Activated T-helper 1 cell treated with anti-CD3 and anti-CD28 coated beads, Interleukin-12 subunit alpha, Interleukin-12 subunit beta, Interleukin-2, Interleukin-4 antibody, amounts not matched to agents 30 ng/mL and 10 ng/mL and 1 ng/mL, durations not matched to agents 14 hours and 24 hours and 36 hours (primary cell): ENCODE results near the gene ZNF716. TPM values are rescaled to one million over a fixed set of nuclear protein-coding genes. Genes with fewer than 3 reads are reported as not detected.
"Not testable (repeated sequence)": the region's sequence is repeated elsewhere in the genome, so short reads cannot be mapped to it uniquely, and the experiment has no call there.

Experiments used
- DNase-seq: peaks from one replicate; pipeline ENCODE4 v3.0.0; 2021; ENCODE audit warnings: low spot score
- H3K27ac Mint-ChIP-seq: one replicate; pipeline ENCODE4 v1.8.0; 2021; ENCODE audit warnings: mild to moderate bottlenecking, mixed read lengths
- H3K27me3 Mint-ChIP-seq: one replicate; pipeline ENCODE4 v1.8.0; 2022; ENCODE audit warnings: mild to moderate bottlenecking, moderate library complexity, mixed read lengths; ENCODE audit not compliant: insufficient read depth
- H3K36me3 Mint-ChIP-seq: one replicate; pipeline ENCODE4 v1.8.0; 2021; ENCODE audit warnings: low read depth, mixed read lengths
- H3K4me1 Mint-ChIP-seq: one replicate; pipeline ENCODE4 v1.8.0; 2021; ENCODE audit warnings: low read depth, mixed read lengths
- H3K4me3 Mint-ChIP-seq: one replicate; pipeline ENCODE4 v1.8.0; 2021; ENCODE audit warnings: mild to moderate bottlenecking, moderate library complexity, mixed read lengths
- H3K9me3 Mint-ChIP-seq: one replicate; pipeline ENCODE4 v1.8.0; 2021; ENCODE audit warnings: mixed read lengths
- intact Hi-C: fragments of 100-400 bp; cut with micrococcal nuclease; formaldehyde crosslinking; loops from one replicate; pipeline ENCODE4 v1.15.1; 2024
- total RNA-seq: library from RNA; stranded (reverse); gene quantifications from 2 replicates; pipeline ENCODE4 v1.2.3, GENCODE V29; 2022

Gene ZNF716
- total RNA-seq, 1 donor from 2014 or later: not detected

DNA sequence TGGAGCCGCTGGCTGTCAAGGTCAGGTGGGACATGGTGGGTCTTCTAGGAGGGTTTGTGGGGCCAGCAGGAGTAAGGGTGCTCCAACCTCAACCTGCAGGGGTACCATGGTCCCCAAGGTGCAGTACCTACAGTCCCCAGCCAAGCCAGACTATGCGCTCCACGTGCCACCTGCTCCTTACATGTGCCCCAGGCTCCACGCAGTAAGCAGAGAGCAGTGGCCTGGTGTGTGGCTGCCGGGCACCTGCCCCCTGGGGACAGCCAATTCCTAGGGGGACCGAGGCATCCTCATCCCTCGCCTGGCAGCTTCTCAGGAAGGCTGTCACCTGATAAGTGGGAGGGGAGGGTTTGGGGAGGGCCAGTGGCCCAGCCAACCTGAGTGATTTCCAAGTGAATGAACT lies 11.7 kb upstream of the ZNF716 start:
- Mint-ChIP-seq H3K27me3 (no peaks in the 10 kb centered on the region), H3K9me3 (peaks cover 37% of the 10 kb centered on the region), H3K36me3 (no peaks in the 10 kb centered on the region), H3K27ac (no peak overlapping the region), H3K4me1 (no peaks in the 10 kb centered on the region), H3K4me3 (no peak overlapping the region)
- intact Hi-C loops: no loop called here
- DNase-seq: no peak

DNA sequence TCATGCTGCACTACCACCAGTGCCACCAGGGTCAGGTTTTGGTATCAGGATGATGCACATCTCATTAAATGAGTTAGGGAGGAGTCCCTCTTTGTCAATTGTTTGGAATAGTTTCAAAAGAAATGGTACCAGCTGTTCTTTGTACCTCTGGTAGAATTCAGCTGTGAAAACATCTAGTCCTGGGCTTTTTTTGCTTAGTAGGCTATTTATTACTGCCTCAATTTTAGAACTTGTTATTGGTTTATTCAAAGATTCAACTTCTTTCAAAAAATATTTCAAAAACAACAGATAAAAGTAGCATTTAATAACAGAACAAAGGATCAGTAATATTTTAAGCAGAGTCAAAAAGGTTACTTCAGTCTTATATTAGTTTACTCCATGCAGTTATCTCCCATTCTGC lies 6.4 kb upstream of the ZNF716 start:
- Mint-ChIP-seq H3K4me3 (no peak overlapping the region), H3K27me3 (no peaks in the 10 kb centered on the region), H3K36me3 (no peaks in the 10 kb centered on the region), H3K4me1 (no peaks in the 10 kb centered on the region), H3K27ac (no peak overlapping the region), H3K9me3 (peaks cover 41% of the 10 kb centered on the region)
- intact Hi-C loops: no loop called here
- no peak for DNase-seq

DNA sequence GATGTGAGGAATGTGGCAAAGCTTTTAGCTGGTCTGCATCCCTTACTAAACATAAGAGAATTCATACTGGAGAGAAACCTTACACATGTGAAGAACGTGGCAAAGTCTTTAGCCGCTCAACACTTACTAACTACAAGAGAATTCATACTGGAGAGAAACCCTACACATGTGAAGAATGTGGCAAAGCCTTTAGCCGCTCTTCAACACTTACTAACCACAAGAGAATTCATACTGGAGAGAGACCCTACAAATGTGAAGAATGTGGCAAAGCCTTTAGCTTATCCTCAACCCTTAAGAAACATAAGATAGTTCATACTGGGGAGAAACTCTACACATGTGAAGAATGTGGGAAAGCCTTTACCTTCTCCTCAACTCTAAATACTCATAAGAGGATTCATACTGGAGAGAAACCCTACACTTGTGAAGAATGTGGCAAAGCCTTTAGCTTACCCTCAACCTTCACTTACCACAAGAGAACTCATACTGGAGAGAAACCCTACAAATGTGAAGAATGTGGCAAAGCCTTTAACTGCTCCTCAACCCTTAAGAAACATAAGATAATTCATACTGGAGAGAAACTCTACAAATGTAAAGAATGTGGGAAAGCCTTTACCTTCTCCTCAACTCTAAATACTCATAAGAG lies 19.3 kb downstream of the ZNF716 start:
- H3K27ac Mint-ChIP-seq, intact Hi-C loops, DNase-seq, H3K36me3 Mint-ChIP-seq, H3K4me3 Mint-ChIP-seq, H3K27me3 Mint-ChIP-seq, H3K4me1 Mint-ChIP-seq: not testable (repeated sequence)
- H3K9me3 Mint-ChIP-seq: peaks cover 50% of the 10 kb centered on the region

DNA sequence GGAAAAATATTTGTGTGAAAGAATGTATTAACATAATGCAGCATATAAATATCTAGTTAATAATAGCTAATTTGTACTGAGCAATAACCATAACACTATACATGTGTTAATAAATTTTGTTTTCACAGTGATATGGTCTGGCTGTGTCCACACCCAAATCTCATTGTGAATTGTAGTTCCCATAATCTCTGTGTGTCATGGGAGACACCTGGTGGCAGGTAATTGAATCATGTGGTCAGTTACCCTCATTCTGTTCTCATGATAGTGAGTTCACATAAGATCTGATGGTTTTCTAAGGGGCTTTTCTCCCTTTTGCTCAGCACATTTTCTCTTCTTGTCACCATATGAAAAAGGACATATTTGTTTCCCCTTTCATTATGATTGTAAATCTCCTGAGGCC lies 30.3 kb downstream of the ZNF716 start:
- H3K27me3 Mint-ChIP-seq, H3K27ac Mint-ChIP-seq, H3K4me1 Mint-ChIP-seq, intact Hi-C loops, H3K36me3 Mint-ChIP-seq, H3K4me3 Mint-ChIP-seq, DNase-seq: not testable (repeated sequence)
- H3K9me3 Mint-ChIP-seq: peaks cover 25% of the 10 kb centered on the region

DNA sequence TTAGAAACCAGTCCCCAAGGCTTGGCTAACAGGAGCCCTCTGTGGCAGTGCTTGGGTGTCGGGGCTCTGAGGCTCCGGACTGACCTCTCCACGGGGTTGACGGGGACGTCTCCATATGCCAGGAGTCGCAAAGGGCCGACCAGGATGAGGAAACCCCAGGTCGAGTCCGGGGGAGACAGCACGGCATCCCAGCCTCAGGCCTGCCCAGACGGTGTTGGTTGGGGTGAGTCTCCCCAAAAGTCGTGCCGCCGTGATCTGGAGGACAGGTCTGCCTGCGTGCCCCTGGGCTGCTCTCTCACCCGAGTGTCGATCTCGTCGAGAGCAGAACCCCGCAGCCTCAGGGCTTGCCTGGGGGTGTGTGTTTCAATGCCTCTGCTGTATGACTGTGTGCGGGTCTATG lies 35.0 kb downstream of the ZNF716 start:
- H3K27ac Mint-ChIP-seq, intact Hi-C loops, H3K4me1 Mint-ChIP-seq, DNase-seq, H3K4me3 Mint-ChIP-seq, H3K27me3 Mint-ChIP-seq, H3K36me3 Mint-ChIP-seq: not testable (repeated sequence)
- peaks cover 21% of the 10 kb centered on the region for H3K9me3 Mint-ChIP-seq

DNA sequence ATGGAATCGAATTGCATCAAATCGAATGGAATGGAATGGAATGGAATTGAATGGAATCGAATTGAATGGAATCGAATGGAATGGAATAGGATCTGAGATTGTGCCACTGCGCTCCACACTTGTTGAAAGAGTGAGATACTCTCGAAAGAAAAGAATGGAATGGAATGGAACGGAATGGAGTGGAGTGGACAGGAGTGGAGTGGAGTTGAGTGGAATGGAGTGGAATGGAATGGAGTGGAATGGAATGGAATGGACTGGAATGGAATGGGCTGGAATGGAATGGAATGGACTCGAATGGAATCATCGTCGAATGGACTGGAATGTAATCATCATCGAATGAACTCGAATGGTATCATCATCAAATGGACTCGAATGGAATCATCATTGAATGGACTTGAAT lies 38.0 kb downstream of the ZNF716 start:
- no peaks in the 10 kb centered on the region for H3K4me1 Mint-ChIP-seq
- no peaks in the 10 kb centered on the region for H3K36me3 Mint-ChIP-seq
- H3K9me3 Mint-ChIP-seq: peaks cover 10% of the 10 kb centered on the region
- H3K27me3 Mint-ChIP-seq: no peaks in the 10 kb centered on the region
- intact Hi-C loops: no loop called here
- no peak overlapping the region for H3K27ac Mint-ChIP-seq
- H3K4me3 Mint-ChIP-seq: no peak overlapping the region
- DNase-seq: no peak

DNA sequence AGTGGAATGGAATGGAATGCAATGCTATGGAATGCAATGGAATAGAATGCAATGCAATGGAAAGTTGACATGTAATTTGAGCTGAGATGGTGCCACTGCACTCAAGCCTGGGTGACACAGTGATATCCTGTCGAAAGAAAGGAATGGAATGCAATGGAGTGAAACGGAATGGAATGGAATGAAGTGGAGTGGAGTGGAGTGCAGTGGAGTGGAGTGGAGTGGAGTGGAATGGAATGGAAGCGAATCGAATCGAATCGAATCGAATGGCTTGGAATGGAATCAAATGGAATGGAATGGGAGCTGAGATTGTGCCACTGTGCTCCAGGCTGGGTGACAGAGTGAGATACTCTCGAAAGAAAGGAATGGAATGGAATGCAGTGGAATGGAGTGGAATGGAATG lies 45.1 kb downstream of the ZNF716 start:
- intact Hi-C loops, H3K4me3 Mint-ChIP-seq, H3K4me1 Mint-ChIP-seq, H3K36me3 Mint-ChIP-seq, H3K27ac Mint-ChIP-seq, DNase-seq, H3K27me3 Mint-ChIP-seq: not testable (repeated sequence)
- H3K9me3 Mint-ChIP-seq: peaks cover 17% of the 10 kb centered on the region

DNA sequence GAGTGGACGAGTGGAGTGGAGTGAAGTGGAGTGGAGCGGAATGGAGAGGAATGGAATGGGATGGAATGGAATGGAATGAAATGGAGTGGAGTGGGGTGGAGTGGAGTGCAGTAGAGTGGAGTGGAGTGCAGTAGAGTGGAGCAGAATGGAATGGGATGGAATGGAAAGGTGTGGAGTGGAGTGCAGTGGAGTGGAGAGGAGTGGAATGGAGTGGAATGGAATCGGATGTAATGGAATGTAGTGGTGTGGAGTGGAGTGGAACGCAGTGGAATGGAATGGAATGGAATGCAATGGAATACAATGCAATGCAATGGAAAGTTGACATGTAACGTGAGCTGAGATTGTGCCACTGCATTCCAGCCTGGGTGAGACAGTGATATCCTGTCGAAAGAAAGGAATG lies 46.4 kb downstream of the ZNF716 start:
- no peak overlapping the region for H3K4me3 Mint-ChIP-seq
- no peak for DNase-seq
- H3K27me3 Mint-ChIP-seq: no peaks in the 10 kb centered on the region
- H3K36me3 Mint-ChIP-seq: no peaks in the 10 kb centered on the region
- H3K4me1 Mint-ChIP-seq: no peaks in the 10 kb centered on the region
- H3K27ac Mint-ChIP-seq: no peak overlapping the region
- H3K9me3 Mint-ChIP-seq: peaks cover 27% of the 10 kb centered on the region
- intact Hi-C loops: no loop called here

DNA sequence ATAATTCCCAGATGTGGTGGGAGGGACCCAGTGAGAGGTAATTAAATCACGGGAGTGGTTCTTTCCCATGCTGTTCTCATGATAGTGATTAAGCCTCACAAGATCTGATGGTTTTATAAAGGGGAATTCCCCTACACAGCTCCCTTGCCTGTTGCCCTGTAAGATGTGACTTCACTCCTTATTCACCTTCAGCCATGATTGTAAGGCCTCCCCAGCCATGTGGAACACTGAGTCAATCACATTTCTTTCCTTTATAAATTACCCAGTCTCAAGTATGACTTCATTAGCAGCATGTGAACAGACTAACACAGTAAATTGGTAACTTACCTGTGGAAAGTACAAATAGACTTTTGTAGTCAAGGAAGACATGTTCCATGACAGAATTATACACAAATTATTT lies 55.2 kb downstream of the ZNF716 start:
- intact Hi-C loops: no loop called here

More for the DNA sequence above, 55.2 kb downstream of the ZNF716 start:
- no peak overlapping the region for H3K27ac Mint-ChIP-seq
- no peaks in the 10 kb centered on the region for H3K27me3 Mint-ChIP-seq
- DNase-seq: no peak
- H3K4me3 Mint-ChIP-seq: no peak overlapping the region
- H3K36me3 Mint-ChIP-seq: no peaks in the 10 kb centered on the region
- H3K9me3 Mint-ChIP-seq: peaks cover 59% of the 10 kb centered on the region
- H3K4me1 Mint-ChIP-seq: no peaks in the 10 kb centered on the region
